NCI-H128 (cell line): Measurements from ENCODE around the gene TMEM143.
A peak's percentile ranks its signal among the peaks of the same experiment; 100 is the strongest.
"Not testable (repeated sequence)": the region's sequence is repeated elsewhere in the genome, so short reads cannot be mapped to it uniquely, and the experiment has no call there.

Experiments
- DNase-seq: peaks from one replicate; lab custom pipeline; 2025; ENCODE audit not compliant: unreplicated experiment; lab: John Stamatoyannopoulos, UW

The TMEM143 gene

DNA sequence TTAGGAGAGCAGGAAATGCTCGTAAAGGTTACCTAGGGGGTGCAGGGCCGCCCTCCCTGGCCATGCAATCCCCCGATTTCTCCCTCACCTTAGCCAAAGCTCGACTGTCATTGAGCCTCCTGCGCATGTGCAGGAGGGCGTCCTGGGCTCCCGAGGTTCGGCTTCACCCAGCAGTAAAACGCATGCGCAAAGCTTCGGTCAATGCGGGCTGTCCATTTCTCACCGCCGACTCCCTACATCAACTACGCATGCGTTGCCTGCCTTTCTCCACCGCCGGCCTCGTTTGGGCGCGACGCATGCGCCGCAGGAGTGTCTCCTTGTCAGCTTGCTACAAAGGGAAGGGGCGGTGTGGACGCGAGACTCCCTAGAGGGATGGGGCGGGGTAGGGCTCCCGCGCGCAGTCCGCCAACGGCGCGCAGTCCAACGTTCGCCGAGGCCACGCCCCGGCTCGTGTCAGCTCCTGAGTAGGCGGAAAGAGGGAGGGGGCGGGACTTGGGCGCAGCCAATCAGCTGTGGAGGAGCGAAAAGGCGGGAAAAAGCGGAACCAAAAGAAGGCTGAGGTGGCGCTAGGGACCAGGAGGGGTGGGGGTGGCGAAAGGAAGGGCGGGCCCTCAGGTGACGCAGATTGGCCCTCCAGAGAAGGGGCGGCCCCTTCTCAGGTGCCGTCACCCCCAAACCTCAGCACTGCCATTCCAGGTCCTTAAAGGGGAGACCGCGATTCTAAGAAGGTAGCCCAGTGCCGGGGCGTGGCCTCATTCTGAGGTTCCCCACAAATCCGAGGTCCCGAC is at the start of gene TMEM143, which contains the start of gene SYNGR4:
Gene TMEM143 (minus strand): TSS at position 131 of the 788 bp plus-strand sequence. CDS start 20 bp downstream, at position 111.
Gene SYNGR4 (plus strand): TSS at position 558 of the 788 bp plus-strand sequence. CDS start 1,476 bp downstream, outside the sequence.
- peak; percentile 99 for DNase-seq

DNA sequence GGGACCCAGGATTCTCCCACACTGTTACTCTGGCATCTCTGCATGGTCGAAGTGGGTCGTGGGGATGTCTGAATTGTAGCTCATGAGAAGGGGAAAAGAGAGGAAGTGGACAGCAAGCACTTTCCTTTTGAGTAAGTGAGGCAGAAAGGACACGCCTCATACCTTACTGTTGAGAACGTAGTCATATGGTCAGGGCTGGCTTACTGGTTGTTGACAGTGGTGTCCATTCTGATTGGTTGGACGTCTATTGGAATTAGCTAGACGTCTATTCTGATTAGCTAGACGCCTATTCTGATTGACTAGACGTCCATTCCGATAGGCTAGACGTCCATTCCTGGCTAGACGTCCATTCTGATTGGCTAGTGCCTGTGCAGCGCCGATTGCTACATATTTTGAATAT is 42.1 kb upstream of the TMEM143 start:
- no peak for DNase-seq

DNA sequence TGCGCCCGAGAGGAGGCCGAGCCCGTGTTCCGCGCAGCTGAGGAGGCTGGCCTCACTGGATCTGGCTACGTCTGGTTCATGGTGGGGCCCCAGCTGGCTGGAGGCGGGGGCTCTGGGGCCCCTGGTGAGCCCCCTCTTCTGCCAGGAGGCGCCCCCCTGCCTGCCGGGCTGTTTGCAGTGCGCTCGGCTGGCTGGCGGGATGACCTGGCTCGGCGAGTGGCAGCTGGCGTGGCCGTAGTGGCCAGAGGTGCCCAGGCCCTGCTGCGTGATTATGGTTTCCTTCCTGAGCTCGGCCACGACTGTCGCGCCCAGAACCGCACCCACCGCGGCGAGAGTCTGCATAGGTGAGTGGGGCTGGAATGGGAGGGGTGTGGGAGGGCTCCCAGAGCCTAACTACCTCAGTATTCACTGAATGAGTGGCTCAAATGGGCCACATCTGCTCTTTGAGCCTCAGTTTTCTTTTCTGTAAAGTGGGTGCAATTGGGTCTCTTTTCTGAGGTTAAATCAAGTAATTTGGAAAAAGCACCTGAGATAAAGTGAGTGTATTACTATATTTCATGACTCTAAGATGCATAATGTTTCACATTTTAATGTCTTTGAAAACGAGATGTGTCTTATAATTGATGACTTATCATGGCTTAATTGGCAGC is 41.4 kb upstream of the TMEM143 start:
- DNase-seq: no peak

DNA sequence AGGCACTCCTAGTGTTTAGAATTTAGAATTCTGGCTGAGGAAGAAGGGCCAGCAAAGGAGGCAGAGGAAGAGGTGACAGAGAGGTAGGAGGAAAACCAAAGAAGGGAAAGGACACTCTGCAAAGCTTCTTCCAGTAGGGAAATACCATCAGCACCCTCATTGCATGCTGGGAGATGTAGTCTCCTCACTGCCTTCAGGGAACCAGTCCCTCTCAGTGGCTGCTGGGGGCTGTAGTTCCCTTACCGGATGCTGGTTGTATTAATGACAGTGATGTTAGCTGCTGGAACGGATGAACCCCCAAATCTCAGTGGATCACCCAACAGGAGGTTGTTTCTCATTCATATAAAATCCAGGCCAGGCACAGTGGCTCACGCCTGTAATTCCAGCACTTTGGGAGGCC is 39.9 kb upstream of the TMEM143 start:
- DNase-seq: no peak

DNA sequence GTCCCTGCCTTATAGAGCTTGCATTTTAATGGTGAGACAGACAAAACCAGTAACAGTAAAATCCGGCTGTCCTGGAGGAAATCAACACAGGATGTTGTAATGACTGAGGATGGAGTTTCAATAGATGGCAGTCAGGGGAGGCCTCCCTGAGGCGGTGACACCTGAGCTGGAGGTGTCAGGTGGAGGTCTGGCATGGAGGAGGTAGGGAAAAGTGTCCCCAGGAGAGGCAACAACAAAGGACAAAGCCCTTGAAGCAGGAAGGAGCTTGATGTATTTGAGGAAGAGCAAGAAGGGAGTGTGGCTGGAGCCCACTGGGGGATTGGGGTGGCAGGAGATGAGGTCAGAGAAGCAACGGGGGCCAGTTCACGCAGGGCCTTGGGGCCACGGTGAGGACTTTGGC is 37.5 kb upstream of the TMEM143 start:
- no peak for DNase-seq

DNA sequence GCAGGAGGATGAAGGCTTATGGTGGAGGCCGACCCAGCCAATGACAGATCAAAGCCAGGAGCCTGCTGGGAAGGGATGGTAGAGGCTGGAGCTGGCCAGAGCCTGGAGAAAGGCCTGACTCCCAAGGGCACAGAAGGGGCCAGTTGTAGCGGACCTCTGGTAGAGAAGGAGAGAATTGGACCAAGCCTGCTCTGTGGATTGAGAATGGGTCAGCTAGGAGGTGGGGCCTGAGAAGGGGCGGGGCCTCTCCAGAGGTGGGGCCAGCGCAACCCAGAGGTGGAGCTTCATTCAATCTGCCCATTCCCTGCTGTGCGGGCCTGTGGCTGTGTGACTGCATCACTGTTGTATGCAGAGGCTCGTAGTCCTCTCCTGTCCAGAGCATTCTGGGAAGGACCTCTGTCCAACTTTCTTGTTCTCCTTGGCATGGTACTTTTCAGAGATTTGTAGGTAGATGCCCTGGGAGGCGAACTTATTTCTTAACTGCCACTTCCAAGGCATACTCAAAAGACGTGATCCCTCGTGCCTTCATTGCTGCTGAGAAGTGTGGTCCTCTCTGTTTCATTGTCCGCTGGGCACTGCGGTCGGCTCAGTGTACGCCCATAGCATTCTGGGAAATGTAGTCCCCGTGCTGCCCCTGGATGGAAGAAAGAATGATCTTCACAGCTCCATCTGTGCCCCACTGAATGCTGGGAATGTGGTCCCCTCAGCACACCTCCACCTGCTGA is 36.4 kb upstream of the TMEM143 start:
- DNase-seq: no peak

DNA sequence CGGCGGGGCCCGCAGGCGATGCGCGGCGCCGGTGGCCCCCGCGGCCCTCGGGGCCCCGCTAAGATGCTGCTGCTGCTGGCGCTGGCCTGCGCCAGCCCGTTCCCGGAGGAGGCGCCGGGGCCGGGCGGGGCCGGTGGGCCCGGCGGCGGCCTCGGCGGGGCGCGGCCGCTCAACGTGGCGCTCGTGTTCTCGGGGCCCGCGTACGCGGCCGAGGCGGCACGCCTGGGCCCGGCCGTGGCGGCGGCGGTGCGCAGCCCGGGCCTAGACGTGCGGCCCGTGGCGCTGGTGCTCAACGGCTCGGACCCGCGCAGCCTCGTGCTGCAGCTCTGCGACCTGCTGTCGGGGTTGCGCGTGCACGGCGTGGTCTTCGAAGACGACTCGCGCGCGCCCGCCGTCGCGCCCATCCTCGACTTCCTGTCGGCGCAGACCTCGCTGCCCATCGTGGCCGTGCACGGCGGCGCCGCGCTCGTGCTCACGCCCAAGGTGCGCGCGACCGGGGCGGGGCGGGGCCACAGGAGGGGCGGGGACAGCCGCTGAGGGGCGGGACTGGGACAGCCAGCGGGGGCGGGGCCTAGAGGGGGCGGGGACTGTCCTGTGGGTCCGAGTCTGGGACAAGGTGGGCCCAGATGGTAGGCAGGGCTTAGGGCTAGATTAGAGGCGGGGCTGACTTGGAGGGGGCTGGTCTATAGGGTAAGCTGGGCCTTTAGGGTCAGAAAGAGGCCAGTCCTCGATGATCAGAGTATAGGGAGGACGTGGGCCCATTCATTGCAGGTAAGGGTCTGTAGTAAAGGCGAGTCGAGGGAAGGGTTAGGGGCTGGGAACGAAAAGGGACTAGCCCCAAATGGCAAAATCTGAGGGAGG is 34.9 kb upstream of the TMEM143 start:
- DNase-seq: peak; percentile 71

DNA sequence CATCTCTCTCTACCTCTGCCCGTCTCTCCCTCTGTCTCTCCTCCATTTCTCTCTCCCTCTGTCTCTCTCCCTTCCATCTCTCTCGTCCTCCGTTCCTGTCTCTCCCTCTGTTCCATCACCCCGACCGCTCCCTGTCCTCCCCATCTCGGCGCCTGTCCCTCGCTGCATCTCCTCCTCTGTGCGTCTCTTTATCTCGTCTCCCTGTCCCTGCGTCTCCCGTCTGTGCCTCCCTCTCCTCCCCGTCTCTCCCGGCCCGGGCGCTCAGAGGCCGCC is 34.3 kb upstream of the TMEM143 start:
- DNase-seq: no peak

DNA sequence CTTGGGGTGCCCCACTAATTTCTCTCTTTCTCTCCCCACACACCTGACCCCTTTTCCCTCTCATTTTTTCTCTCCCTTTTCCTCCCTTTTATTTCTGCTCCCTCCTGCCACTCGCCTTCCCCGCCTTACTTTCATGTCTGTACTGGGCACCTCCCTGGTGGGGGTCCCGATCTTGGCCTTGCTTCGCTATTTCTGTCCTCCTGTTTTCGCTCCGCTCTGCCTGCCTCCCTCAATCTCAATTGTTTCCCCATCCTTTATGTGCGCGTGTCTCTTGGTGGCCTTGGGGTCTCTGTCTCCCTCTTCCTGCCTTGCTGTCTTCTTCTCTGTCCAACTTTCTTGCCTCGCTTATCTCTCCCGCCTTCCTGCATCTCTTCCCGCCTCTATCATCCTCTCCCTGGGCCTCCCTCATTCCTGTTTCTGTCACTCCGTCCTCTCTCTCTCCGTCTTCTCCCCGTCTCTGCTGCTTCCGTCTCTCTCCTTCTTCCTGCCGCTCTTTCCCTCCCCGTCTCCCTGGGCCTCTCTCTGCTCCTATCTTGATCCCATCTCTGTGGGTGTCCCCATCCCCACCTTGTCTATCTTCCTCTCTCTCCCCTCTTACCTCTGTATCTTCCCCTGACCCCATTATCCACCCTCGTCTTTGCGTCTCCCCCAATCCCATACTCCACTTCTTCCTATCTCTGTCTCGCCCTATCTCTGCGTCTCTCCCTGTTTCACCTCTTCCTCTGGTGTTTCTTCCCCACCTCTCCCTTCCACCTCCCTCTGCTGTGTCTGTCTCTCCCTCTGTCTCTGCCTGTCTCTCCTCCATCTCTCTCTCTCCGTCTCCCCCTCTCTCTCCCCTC is 33.7 kb upstream of the TMEM143 start:
- DNase-seq: no peak

DNA sequence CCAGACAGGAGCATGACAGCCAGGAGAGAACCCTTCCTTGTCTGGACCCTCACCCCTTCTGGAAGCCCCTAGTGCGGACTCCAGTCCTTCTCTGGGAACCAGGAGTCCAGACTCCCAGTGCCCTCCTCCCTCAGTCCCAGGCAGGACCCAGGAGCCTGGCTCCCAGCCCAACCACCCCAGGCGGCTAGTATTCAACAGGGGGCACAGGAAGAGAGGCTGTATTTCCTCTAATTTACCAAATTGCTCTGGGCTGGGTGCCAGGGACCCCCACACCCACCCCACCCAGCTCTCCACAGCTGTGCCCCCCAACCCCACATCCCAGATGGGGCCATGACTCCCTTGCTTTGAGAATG is 33.1 kb upstream of the TMEM143 start:
- DNase-seq: no peak

DNA sequence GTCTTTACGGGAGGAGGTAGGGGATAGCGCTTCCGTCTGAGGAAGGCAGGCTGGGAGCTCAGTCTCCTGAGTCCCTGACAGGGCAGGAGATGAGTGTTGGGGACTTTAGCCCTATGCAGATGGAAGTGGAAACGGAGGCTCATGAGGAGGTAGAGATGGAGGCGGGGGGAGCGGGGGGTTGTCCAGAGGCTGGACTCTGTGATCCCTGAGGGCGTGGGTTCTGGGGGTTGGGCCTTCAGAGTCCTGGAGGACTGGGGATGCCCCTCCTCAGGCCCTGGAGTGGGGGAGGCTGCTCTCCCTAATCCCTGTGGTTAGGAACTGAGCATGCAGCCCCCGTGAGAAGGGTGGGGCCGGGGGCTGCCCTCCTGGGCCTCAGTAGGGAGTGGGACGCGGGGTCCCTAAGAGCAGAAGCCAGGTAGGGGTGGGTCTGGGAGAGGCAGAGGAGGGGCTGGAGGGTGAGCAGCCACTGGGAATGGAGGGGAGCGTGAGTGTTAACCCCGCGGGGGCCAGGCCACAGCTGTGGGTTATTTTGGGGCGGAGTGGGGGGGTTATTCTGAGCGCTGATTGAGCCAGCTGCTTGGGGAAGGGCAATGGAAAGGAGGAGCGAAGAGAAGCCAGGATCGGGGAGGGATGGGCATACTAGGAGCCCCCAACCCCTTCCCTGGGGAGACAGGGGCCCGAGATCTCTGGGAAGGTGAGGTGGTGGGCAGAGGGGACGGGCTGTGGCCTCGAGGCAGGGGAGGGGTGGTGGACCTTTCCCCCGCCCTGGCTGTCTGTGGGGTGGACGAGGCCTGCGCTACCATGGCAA is 32.5 kb upstream of the TMEM143 start:
- no peak for DNase-seq

DNA sequence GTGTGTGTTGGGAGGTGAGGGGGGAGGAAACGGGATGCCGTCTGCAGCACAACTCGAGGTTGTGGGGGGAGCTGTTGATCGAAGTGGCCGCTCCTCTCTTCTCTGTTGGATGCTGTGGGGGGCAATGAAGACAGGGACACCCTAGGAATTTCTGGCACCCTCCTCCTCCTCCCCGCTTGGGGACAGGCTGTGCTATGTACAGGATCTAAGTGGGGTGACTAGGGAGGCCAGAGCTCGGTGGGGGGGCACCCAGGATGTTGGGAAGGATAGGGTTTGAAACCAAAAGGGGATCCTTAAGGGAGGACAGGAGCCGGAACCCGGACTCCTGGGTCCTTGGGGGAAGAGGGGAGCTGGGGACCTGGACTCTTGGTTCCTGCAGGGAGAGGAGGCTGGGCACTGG is 31.8 kb upstream of the TMEM143 start:
- DNase-seq: no peak

DNA sequence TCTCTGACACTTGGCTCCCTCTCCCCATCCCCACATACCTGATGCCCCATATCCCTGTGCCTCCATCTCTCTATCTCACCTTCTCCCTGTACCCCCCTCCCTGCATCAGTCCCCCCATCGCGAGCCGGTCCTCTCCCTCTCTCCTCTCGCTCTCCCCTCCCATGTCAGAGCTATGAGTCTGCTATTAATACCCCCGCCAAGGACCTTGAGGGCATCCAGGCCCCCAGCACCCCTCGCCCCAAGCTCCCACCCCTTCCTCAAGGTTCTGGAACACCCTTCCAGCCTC is 31.4 kb upstream of the TMEM143 start:
- no peak for DNase-seq

DNA sequence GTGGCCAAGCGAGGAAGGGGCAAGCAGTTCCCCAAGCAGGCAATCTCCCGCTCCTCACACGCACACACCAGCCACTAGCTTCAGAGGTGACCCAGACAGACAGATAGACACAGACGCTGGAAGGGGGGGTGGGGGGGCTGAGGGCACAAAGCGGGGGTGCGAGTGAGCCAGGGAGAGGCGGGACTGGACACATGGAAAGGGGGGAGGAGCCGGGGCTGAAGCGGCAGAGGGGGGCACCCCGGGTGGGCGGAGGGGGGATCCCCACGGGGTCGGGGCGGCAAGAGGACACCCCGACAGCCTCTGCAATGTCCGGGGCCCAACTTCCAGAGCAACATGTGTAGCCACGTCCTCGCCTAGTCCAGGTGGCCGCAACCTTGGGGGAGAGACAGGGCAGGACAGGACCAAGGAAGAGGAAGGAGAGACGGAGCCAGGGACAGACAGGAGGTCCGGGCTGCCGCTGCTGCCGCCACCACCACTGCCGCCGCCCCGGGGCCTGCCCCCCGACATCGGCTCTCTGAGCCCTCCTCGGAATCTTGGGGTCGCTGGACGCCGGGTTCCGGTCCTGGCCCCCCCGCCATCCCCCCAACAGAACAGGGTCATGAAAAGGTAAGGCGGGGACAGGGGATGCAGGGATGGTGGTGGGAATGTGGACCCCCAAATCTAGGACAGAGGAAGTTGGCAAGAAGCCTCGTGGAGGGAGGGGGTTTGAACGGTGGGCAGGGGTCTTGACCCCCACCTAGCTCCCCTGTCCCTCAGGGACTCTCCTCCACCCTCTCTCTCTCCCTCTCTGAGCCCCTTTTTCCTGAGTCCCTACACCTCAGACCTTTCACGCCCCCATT is 30.8 kb upstream of the TMEM143 start:
- DNase-seq: no peak

DNA sequence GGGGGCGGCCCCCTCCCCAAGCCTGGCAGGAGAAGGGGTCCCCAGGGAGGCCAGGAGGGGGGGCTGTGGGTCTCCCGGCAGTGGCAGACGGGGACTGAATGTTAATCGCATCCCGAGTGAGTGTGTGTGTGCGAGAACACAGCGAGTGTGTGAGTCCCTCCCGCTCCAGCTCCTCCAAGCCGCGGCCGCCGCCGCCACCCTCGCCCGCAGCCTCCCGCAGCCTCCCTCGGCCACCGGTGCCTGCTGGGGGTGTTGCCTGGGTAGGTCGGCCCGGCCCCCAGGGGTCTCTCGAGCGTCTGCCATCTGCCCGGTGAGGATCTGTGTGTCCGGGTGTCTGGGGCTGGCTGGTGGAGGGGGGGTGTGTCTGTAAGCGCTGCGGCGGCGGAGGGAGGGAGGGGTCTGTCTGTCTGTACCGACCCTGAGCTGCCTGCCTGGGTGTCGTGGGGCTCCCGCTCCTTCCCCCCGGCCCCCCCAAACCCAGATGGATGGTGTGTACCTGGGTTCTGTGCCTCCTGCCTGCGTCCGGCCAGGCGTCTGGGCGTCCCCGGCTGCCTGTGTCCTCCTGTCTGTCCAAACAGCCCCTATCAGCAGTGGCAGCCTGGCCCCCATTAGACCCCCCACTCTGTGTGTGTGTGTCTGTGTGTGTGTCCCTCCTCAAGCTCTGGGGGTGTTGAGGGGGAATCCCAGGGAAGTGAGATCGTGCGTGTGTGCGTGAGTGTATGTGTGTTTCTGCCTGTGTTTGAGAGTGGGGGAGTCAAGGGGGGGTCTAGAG is 30.0 kb upstream of the TMEM143 start, which contains the start of gene GRIN2D:
Gene GRIN2D (plus strand): TSS at position 110 of the 772 bp plus-strand sequence. CDS start 4,725 bp downstream, outside the sequence.
- no peak for DNase-seq

DNA sequence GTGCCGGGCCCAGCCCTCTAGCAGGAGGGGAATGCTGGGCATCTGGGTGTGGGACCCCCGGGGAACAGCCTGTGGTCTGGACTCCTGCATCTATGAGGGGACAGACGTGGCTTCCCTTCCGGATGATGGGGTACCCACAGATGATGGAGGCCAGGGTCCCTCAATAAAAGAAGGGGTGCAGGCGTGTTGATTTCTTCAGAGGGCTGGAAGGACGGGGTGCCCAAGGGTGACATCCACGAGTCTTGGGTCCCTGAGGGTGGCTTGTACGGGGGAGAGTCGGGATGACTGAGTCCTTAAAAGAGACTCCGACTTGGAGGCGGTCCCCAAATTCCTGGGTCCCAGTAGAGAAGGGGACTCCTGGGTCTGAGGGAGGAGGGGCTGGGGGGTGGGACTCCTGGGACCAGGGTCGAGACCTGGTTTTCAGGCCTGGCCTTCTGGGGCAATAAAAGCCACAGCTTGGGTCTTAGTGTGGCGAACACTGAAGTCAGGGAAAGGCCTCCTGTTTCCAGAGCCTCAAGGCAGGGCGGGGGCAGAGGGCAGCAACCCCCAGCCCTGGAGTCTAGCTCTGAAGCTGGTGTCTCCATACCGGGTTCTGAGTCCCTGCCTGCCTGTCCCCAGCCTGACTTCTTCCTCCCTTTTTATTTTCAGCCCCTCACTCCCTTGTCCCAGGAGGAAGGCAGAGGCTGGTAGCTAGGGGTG is 29.3 kb upstream of the TMEM143 start:
- no peak for DNase-seq

DNA sequence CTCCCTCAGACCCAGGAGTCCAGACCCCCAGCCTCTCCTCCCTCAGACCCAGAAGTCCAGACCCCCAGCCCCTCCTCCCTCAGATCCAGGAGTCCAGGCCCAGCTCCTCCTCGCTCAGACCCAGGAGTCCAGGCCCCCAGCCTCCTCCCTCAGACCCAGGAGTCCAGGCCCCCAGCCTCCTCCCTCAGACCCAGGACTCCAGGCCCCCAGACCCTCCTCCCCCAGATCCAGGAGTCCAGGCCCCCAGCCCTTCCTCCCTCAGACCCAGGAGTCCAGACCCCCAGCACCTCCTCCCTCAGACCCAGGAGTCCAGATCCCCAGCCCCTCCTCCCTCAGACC is 28.2 kb upstream of the TMEM143 start:
- DNase-seq: not testable (repeated sequence)
